Endothelial cell of umbilical vein (primary cell): Measurements from ENCODE around the gene PDE6C. TPM values are rescaled to one million over a fixed set of nuclear protein-coding genes. Genes with fewer than 3 reads are reported as not detected.

Source experiments
- BruUV-seq: library from RNA; stranded (reverse); fragments of 400-500 nt; replicated peaks from 2 replicates; lab custom pipeline; 2021; lab: Mats Ljungman, UMichigan
- CTCF ChIA-PET: fragments of 300-600, 350-600 bp; sonication (Branson Sonifier 250); formaldehyde crosslinking; loops from one replicate; lab custom pipeline; 2021; ENCODE audit warnings: antibody characterized with exemption, inconsistent platforms; lab: Charles Lee
- POLR2A ChIA-PET: fragments of 300-600, 350-600 bp; sonication (Branson Sonifier 250); formaldehyde crosslinking; loops from one replicate; lab custom pipeline; 2021; ENCODE audit warnings: antibody characterized with exemption, inconsistent platforms; lab: Charles Lee
- DNase-seq: peaks from one replicate; pipeline ENCODE4 v3.0.0-alpha.2; 2011; ENCODE audit warnings: low read depth, low spot score
- FAIRE-seq: peaks from 2 replicates; lab custom pipeline; 2011; peaks lifted over from hg19 to GRCh38; lab: Jason Lieb, UNC
- H2AFZ ChIP-seq: 2 replicates; pipeline ENCODE4 v1.6.0; 2012; ENCODE audit warnings: low read depth, low read length, control low read depth, inconsistent platforms
- H3K27ac ChIP-seq: 2 replicates; pipeline ENCODE4 v1.5.1; 2011; ENCODE audit warnings: low read depth, mild to moderate bottlenecking, control low read depth, low read length, moderate library complexity; ENCODE audit not compliant: insufficient read depth
- H3K27me3 ChIP-seq, 2 experiments: 2 replicates each; pipeline versions ENCODE4 v1.6.0 to v1.6.1; 2011; ENCODE audit warnings: low read length in 2 of 2, mixed read lengths in 1 of 2; ENCODE audit not compliant: control insufficient read depth in 2 of 2, insufficient read depth in 2 of 2
- H3K36me3 ChIP-seq, 2 experiments: 2 replicates in 1 of 2; 3 replicates in 1 of 2; pipeline ENCODE4 v1.5.1; 2011; ENCODE audit warnings: low read length in 2 of 2, mild to moderate bottlenecking in 1 of 2, moderate library complexity in 1 of 2; ENCODE audit not compliant: control insufficient read depth in 2 of 2, insufficient read depth in 2 of 2; ENCODE audit errors: extremely low read depth in 1 of 2
- H3K4me1 ChIP-seq: 3 replicates; pipeline ENCODE4 v1.5.1; 2011; ENCODE audit warnings: mild to moderate bottlenecking, low read length; ENCODE audit not compliant: control insufficient read depth, insufficient read depth; ENCODE audit errors: extremely low read depth
- H3K4me2 ChIP-seq: 2 replicates; pipeline ENCODE4 v1.6.1; 2011; ENCODE audit warnings: low read length, control low read depth, mixed read lengths; ENCODE audit not compliant: insufficient read depth
- H3K4me3 ChIP-seq, 3 experiments: fragments of 200-600 bp in 1 of 3; sonication (generic), shearing (Covaris generic) in 1 of 3; replicated peaks in 1 of 3; 2 replicates each; pipeline ENCODE4 v1.5.1; 2011 to 2016; ENCODE audit warnings: control low read depth in 3 of 3, low read length in 3 of 3, mild to moderate bottlenecking in 2 of 3, inconsistent platforms in 1 of 3, low read depth in 1 of 3, moderate library complexity in 1 of 3; ENCODE audit not compliant: insufficient read depth in 1 of 3
- H3K79me2 ChIP-seq: 2 replicates; pipeline ENCODE4 v1.6.0; 2012; ENCODE audit warnings: low read length, inconsistent platforms; ENCODE audit not compliant: control insufficient read depth, insufficient read depth
- H3K9ac ChIP-seq: replicated peaks from 2 replicates; pipeline ENCODE3; 2011; ENCODE audit warnings: low read length, control low read depth; ENCODE audit not compliant: insufficient read depth; ENCODE audit errors: extremely low read depth
- H3K9me1 ChIP-seq: replicated peaks from 3 replicates; pipeline ENCODE4 v1.6.0; 2011; ENCODE audit warnings: mild to moderate bottlenecking, low read length; ENCODE audit not compliant: control insufficient read depth, insufficient read depth; ENCODE audit errors: extremely low read depth
- H3K9me3 ChIP-seq: replicated peaks from 2 replicates; pipeline ENCODE4 v1.5.1; 2012; ENCODE audit warnings: low read length, inconsistent platforms; ENCODE audit not compliant: control insufficient read depth, insufficient read depth
- H4K20me1 ChIP-seq: replicated peaks from 2 replicates; pipeline ENCODE3; 2011; ENCODE audit warnings: mild to moderate bottlenecking, low read length; ENCODE audit not compliant: control insufficient read depth, insufficient read depth; ENCODE audit errors: extremely low read depth
- EZH2 ChIP-seq: IDR thresholded peaks from 2 replicates; pipeline ENCODE4 v1.6.1; 2012; ENCODE audit warnings: borderline replicate concordance, low read depth, mild to moderate bottlenecking, moderate library complexity, low read length, inconsistent platforms; ENCODE audit not compliant: severe bottlenecking
- FOS ChIP-seq: IDR thresholded peaks from 2 replicates; pipeline ENCODE4 v1.6.1; 2011; ENCODE audit warnings: mild to moderate bottlenecking, low read length, moderate library complexity, borderline replicate concordance; ENCODE audit not compliant: insufficient read depth
- GATA2 ChIP-seq: IDR thresholded peaks from 2 replicates; pipeline ENCODE4 v1.7.0; 2011; ENCODE audit warnings: low read depth, mild to moderate bottlenecking, moderate library complexity, mixed read lengths, low read length; ENCODE audit not compliant: insufficient read length, insufficient read depth
- JUN ChIP-seq: IDR thresholded peaks from 2 replicates; pipeline ENCODE4 v1.6.1; 2011; ENCODE audit warnings: borderline replicate concordance, low read depth; ENCODE audit not compliant: insufficient read length, insufficient read depth
- MYC ChIP-seq: IDR thresholded peaks from one replicate; pipeline ENCODE4 v1.6.1; 2011; ENCODE audit warnings: mild to moderate bottlenecking, low read depth, low read length
- POLR2A ChIP-seq: IDR thresholded peaks from 2 replicates; pipeline ENCODE4 v1.6.1; 2012; ENCODE audit warnings: low read depth, mild to moderate bottlenecking, control low read depth, low read length
- POLR2AphosphoS5 ChIP-seq: IDR thresholded peaks from 2 replicates; pipeline ENCODE4 v1.6.1; 2012; ENCODE audit warnings: low read depth, mild to moderate bottlenecking, control low read depth, low read length, moderate library complexity; ENCODE audit not compliant: insufficient read depth
- dilution Hi-C: fragments of 300-500 bp; cut with MboI; formaldehyde crosslinking; loops from one replicate; pipeline ENCODE4 v1.15.0; 2019; ENCODE audit warnings: low sequenced_read_pairs; ENCODE audit not compliant: extremely low pct_ligation_motif_present
- intact Hi-C: fragments of 100-400 bp; cut with micrococcal nuclease; formaldehyde crosslinking; loops from one replicate; pipeline ENCODE4 v1.10.0; 2022
- polyA plus RNA-seq, 4 experiments: library from polyadenylated mRNA; depleted of rRNA in 3 of 4; stranded (reverse) in 3 of 4; unstranded in 1 of 4; fragments of >200 nt; gene quantifications; 2 replicates each; pipeline versions ENCODE4 v1.2.1 to v1.2.3, GENCODE V29; 2011 to 2012; ENCODE audit warnings: missing spikeins in 1 of 4
- total RNA-seq: library from RNA; stranded (reverse); gene quantifications from 2 replicates; pipeline ENCODE4 v1.2.3, GENCODE V29; 2021
- TF ChIP-seq, protein P1 (sequence below), 2 donors: IDR thresholded peaks; 1 replicate in 1 of 2; 2 replicates in 1 of 2; pipeline ENCODE4 v1.5.1; 2011; ENCODE audit warnings: low read length in 2 of 2, mild to moderate bottlenecking in 2 of 2, moderate library complexity in 2 of 2, control low read depth in 1 of 2, inconsistent platforms in 1 of 2, low read depth in 1 of 2; ENCODE audit not compliant: insufficient read depth in 1 of 2; ENCODE audit errors: extremely low read depth in 1 of 2
- TF ChIP-seq, protein P2 (sequence below): IDR thresholded peaks from 2 replicates; pipeline ENCODE4 v1.6.1; 2011; ENCODE audit not compliant: insufficient read depth, insufficient read length

The PDE6C gene
- total and polyA plus RNA-seq, 2 donors (not counting 3 experiments of a cell fraction or from before 2014, with no cell fraction given) = not detected

DNA sequence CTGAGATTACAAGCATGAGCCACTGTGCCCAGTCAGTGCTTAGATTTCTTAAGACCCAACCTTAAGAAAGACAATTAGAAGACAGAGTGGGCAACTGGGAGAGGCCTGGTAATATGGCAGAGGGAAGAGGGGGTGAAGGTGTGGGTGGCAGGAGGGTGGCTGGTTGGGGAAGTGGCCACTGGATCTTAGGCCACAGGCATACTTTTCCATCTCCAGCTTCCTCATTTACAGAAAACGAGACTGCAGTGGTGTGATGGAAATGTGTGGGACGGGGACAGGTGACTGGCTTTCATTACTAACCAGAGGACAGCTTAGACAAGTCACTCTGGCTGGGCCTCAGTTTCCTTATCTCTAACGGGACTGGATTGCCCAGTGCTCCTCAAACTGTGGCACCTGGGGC lies 46.9 kb upstream of the PDE6C start:
- Histone ChIP-seq H3K36me3 (no peaks in the 10 kb centered on the region), H3K9me1 (no peaks in the 10 kb centered on the region), H3K9me3 (no peaks in the 10 kb centered on the region), H3K4me1 (no peaks in the 10 kb centered on the region), H3K9ac (no peak overlapping the region), H3K4me3 (no peak overlapping the region), H3K79me2 (no peaks in the 10 kb centered on the region), H2AFZ (no peak overlapping the region), H3K4me2 (no peak overlapping the region), H3K27ac (no peak overlapping the region), H3K27me3 (peaks cover 52 to 55% of the 10 kb centered on the region in 2 experiments), H4K20me1 (no peaks in the 10 kb centered on the region)
- intact Hi-C loops (no loop called here), dilution Hi-C loops (no loop called here)
- DNase-seq (no peak), FAIRE-seq (no peak)
- TF ChIP-seq GATA2 (no peak), POLR2AphosphoS5 (no peak), POLR2A (no peak), FOS (no peak), JUN (no peak), MYC (no peak), EZH2 (no peak)
- TF ChIP-seq, protein P1, sequence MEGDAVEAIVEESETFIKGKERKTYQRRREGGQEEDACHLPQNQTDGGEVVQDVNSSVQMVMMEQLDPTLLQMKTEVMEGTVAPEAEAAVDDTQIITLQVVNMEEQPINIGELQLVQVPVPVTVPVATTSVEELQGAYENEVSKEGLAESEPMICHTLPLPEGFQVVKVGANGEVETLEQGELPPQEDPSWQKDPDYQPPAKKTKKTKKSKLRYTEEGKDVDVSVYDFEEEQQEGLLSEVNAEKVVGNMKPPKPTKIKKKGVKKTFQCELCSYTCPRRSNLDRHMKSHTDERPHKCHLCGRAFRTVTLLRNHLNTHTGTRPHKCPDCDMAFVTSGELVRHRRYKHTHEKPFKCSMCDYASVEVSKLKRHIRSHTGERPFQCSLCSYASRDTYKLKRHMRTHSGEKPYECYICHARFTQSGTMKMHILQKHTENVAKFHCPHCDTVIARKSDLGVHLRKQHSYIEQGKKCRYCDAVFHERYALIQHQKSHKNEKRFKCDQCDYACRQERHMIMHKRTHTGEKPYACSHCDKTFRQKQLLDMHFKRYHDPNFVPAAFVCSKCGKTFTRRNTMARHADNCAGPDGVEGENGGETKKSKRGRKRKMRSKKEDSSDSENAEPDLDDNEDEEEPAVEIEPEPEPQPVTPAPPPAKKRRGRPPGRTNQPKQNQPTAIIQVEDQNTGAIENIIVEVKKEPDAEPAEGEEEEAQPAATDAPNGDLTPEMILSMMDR (IDR thresholded peaks at IDR 0.05; ENCODE audit: extremely low read depth in 1 of 2, insufficient read depth in 1 of 2, low read depth in 1 of 2, low read length in 2 of 2) = no peak
- TF ChIP-seq, protein P2, sequence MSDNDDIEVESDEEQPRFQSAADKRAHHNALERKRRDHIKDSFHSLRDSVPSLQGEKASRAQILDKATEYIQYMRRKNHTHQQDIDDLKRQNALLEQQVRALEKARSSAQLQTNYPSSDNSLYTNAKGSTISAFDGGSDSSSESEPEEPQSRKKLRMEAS = no peak
- POLR2A ChIA-PET = no interaction called here
- CTCF ChIA-PET = interaction anchor here (1.8 kb wide), 1 partner anchor 11 kb away, joined by 12 read pairs; no protein-coding TSS in a partner anchor
- BruUV-seq = no TSS peak
